Mesenteric fat pad (tissue), 1 donor: Measurements from ENCODE around the gene SLC6A15. TPM values are rescaled to one million over a fixed set of nuclear protein-coding genes. Genes with fewer than 3 reads are reported as not detected.

Source experiments
- DNase-seq: peaks from one replicate; pipeline ENCODE4 v3.0.0-alpha.2; 2020; ENCODE audit warnings: low spot score
- long read RNA-seq: library from polyadenylated mRNA; unstranded; transcript quantifications from one replicate; pipeline ENCODE4 v2.0.0, GENCODE V29; 2020
- total RNA-seq: library from RNA; stranded (reverse); fragmentation: NEBNext Ultra II Directional; extraction: Animal tissue kit (Norgen Biotek cat#: 25700); gene quantifications from one replicate; pipeline ENCODE4 v1.2.1, GENCODE V29; 2021
- donor health status: DM: yes; HTN: yes; CAD: no.

SLC6A15 gene
- not detected for total RNA-seq
- long read RNA-seq, result 0 reads

- DNase-seq, result no peak
Measured at GRCh38 chr12:84912198-84913128, at the start of gene SLC6A15. Gene SLC6A15, minus strand, starts transcription at chr12:84912799. Its CDS starts 20,679 bp downstream, at chr12:84892120.

DNA sequence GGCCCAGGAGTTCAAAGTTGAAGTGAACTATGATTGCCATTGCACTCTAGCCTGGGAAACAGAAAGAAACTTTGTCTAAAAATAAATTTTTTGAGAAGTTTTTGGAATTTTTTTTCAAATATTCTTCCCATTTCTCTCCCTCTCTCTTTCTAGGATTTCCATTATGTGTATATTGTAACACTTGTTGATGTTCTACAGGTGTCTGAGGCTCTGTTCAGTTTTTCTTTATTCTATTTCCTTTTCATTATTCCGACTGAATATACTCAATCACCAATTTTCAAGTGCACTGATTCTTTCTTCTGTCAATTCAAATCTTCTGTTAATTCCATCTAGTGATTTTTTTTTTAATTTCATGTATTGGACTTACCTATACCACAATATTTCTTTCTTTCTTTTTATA, 48.3 kb upstream of the SLC6A15 start:
- no peak for DNase-seq

GRCh38 chr12:84955298-84955697, 42.7 kb upstream of the SLC6A15 start:
- DNase-seq, result no peak

DNA sequence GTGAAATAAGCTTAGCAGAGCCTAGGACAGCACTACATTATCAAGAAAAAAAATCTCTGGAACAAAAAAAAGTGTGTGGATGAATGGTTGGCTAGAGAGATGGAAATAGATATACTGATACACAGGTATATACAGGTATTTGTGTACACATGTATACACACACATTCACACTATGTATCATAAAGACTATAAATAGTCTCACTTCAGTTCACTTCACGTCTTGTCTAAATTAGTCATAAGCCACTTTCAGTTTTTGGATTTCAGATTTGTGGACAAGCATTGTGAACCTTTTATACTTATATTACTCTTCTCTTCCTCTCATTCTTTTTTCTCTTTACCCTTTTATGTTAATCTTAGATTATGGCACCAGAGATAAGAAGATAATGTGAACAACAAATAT, 41.8 kb upstream of the SLC6A15 start:
- DNase-seq, result no peak

GRCh38 chr12:84950971-84951546, 38.5 kb upstream of the SLC6A15 start:
- no peak for DNase-seq

GRCh38 chr12:84946753-84947152, 34.2 kb upstream of the SLC6A15 start:
- no peak for DNase-seq

DNA sequence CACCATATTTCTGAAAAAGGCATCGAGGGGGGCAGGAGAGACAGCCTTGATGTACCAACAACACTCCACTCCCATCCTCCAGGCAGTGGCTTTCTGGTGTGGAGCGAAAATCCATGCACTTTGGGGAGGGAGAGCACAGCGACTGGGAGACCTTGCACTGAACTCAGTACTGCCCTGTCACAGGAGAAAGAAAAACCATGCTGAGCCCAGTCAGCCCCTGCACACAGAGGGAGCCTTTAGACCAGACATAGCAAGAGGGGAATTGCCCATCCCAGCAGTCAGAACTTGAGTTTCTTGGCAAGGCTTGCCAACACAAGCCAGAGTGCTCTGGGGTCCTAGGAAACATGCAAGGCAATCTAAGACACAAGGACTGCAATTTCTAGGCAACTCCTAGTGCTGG, 24.8 kb upstream of the SLC6A15 start:
- no peak for DNase-seq

DNA sequence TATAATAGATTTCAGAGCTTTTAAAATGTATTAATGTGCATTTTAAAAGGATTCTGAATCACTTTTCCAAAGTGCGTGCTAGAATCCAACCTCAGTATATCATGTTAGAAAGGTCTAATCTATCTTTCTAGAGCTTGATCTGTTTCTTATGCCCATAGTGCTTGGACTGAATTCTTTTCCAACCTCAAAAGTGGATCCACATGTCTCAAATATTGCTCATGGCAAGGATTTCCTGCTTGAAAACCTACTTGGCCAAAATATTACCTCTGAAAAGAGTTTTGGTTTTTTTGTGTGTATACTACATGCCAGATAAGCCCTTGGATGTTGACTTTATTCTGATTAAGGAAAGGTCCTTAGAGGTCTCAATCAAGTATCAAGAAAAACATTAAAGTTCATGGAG, 16.9 kb upstream of the SLC6A15 start:
- DNase-seq, result no peak

GRCh38 chr12:84924981-84925380, 12.4 kb upstream of the SLC6A15 start:
- DNase-seq, result no peak

DNA sequence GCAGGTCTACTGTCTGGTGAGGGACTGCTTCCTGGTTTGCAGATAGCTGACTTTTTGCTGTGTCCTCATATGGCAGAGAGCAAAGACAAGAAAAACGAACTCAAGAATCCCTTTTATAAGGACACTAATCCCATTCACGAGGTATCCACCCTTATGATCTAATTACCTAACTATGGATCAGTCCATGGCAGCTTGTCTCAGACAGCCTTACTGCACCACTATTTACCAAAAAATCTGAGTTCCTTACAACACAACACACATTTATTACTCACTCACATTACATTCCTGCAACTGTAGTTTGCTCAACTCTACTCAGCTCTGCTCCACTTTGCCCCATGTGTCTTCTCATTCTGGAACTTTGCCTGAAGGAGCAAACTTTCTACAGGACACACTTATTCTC, 10.1 kb upstream of the SLC6A15 start:
- DNase-seq, result no peak

DNA sequence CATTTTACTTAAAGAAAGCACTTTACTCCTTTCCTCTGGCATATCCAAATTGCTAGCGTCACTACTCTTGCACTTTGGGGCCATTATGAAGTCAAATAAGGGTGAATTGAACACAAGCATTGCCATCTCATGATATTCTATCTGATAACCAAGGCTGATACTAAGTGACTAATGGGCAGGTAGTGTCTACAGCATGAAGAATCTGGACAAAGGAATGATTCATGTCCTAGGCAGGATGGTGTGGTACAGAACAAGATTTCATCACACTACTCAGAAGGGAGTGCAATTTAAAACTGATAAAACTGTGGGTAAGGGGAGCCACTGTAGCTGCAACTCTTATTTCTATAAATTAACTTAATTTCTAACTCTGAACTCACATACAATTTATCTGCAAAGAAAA, 7.7 kb upstream of the SLC6A15 start:
- no peak for DNase-seq

- DNase-seq, result no peak
Measured at GRCh38 chr12:84919271-84919670, 6.7 kb upstream of the SLC6A15 start.

DNA sequence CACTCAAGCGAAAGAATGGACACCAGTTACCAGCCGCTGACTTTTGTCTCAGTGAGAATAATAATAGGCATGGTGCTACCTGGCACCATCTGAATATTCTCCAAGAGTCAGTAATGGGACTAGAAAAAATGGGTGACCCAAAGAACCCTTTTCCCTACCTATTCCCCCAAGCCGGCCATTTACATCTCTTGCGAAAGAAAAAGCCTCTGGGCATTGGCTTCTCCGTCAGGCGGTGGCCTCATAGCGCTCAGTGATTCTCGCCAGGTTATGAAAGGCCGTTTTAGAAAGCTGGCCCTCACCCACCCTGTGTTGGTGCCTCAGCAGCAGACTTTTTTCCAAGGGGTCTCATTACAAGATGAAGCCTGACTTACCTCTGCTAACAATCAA, 523 bp upstream of the SLC6A15 start:
- DNase-seq, result no peak

GRCh38 chr12:84911271-84912197, 1.1 kb downstream of the SLC6A15 start:
- no peak for DNase-seq

- DNase-seq, result no peak
Measured at GRCh38 chr12:84910549-84911241, 1.9 kb downstream of the SLC6A15 start.

DNA sequence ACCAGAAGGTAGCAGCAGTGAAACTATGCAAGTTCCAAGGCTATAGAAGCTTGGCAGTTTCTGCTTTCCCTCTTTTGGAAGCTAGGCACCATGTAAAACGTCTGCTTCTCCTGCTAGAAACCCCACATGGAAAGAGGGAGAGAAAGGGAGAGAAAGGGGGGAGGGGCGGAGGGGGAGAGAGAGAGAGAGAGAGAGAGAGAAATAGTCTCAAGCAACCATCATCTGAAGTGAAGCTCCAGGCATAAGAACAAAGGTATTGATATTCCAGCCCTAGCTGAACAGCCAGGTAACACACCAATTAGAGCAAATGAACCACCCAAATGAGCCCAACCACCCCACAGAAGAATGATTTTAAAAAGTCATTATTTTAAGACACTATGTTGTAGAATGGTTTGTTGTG, 8.5 kb downstream of the SLC6A15 start:
- no peak for DNase-seq

DNA sequence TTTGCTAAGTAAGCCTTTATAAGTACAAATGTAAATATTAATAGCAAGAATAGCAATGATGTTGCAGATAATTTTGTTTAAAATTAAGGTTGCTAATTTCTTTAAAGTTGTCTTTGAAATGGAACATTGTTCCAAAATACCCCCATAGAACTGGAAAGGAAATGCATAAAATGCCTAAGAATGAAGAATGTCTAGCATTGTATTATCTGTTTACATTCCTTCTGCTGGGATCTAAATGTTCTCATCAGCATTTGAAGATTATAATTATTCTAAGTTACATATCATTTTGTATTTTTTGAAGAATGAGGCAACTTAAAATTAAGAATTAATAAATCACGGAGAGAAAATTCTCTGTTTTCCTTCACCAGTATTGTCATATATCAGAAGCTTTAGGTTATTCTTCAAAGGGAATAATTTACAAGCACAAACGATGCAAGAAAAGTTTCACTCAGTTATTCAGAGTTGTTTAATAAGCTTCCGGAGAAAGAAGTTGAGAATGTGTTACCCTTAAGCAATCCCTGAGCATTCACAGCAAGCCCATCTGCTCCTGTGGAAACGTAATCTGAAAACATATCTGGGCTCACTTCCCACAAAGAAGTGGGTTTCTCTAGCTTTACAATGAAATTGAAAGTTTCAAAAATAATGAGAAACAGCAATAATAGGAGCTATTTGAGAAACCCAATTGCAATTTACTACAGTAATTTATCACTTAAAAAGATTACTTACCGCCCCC, 21.3 kb downstream of the SLC6A15 start:
- no peak for DNase-seq

DNA sequence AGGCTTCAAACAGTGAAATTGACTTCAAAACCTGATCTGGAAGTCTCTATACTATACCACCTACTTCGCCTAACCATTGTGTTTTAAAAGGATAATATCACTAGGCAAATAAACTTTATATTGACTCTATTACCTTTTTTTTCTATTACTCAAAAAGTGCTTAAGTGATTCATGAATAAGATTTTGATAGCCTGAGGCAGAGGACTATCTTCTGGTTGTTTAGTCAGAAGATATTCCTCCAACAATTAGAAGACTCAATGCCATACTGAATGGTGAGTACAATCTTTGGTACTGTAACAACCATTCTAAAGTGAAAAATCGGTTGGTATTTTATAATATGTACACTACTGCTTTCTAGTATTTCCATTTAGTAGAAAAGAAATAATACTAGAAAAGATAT, 22.8 kb downstream of the SLC6A15 start:
- no peak for DNase-seq

DNA sequence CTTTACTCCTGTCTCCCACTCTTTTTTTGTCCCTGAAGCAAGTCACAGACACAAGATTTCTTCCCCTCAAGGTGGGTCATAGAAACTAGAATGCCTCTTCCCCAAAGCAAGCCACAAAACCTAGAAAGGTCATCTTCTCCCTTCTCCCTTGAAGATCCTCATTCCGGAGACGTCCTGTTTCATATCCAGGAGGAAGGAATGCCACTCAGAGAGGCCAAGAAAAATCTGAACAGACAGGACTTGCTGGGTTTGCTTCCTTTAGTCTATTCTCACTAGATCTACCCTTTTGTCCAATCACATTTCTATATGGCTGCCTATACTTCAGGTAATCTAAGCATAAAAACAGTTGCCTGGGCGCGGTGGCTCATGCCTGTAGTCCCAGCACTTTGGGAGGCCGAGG, 23.7 kb downstream of the SLC6A15 start:
- no peak for DNase-seq

DNA sequence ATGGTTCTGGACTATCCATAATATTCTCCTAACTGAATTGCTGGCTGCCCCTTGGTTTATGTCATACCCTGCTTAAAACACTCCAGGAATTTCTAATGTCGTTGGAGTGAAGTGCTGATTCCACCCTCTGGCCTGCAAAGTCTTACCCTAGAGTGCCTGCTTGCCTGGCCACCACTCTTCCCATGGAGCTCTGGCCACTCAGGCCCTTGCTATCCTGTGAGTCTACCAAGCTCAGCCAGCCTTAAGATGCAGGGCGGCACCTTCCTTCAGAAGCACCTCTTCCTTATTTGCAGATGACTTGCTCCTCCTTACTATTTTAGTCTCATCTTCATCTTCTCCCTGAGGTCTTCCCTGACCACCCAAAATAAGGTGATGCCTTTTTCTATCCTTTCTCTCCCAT, 35.3 kb downstream of the SLC6A15 start:
- DNase-seq, result no peak
